GM10248 (cell line): Measurements from ENCODE around the gene FAM3A.

ENCODE experiments used
- CTCF ChIA-PET: fragments of 300-600 bp; sonication (Branson Sonifier 250); formaldehyde crosslinking; extraction: SDS; loops from one replicate; lab custom pipeline; 2021; ENCODE audit warnings: antibody characterized with exemption; lab: Yijun Ruan, JAX
- POLR2A ChIA-PET: fragments of 350-650 bp; sonication (Branson Sonifier 250); formaldehyde crosslinking; extraction: SDS; loops from one replicate; lab custom pipeline; 2020; ENCODE audit warnings: antibody characterized with exemption; lab: Yijun Ruan, JAX
- DNase-seq: peaks from one replicate; pipeline ENCODE4 v3.0.0; 2012; ENCODE audit errors: extremely low spot score
- TF ChIP-seq, protein P1 (sequence below): IDR thresholded peaks from 2 replicates; pipeline ENCODE4 v1.5.1; 2012; ENCODE audit warnings: mild to moderate bottlenecking, low read depth; ENCODE audit errors: extremely low read depth, missing control alignments, control extremely low read depth

The FAM3A gene

GRCh38 chrX:154517101-154517781 is 1.2 kb upstream of the FAM3A start:
- POLR2A ChIA-PET, result no interaction called here
- CTCF ChIA-PET, result interaction anchor here (0.7 to 2.2 kb wide), 4 partner anchors 10 to 144 kb away, joined by 3 to 9 read pairs (median 4); no protein-coding TSS in a partner anchor
- TF ChIP-seq, protein P1, sequence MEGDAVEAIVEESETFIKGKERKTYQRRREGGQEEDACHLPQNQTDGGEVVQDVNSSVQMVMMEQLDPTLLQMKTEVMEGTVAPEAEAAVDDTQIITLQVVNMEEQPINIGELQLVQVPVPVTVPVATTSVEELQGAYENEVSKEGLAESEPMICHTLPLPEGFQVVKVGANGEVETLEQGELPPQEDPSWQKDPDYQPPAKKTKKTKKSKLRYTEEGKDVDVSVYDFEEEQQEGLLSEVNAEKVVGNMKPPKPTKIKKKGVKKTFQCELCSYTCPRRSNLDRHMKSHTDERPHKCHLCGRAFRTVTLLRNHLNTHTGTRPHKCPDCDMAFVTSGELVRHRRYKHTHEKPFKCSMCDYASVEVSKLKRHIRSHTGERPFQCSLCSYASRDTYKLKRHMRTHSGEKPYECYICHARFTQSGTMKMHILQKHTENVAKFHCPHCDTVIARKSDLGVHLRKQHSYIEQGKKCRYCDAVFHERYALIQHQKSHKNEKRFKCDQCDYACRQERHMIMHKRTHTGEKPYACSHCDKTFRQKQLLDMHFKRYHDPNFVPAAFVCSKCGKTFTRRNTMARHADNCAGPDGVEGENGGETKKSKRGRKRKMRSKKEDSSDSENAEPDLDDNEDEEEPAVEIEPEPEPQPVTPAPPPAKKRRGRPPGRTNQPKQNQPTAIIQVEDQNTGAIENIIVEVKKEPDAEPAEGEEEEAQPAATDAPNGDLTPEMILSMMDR, result no peak
- DNase-seq, result no peak

DNA sequence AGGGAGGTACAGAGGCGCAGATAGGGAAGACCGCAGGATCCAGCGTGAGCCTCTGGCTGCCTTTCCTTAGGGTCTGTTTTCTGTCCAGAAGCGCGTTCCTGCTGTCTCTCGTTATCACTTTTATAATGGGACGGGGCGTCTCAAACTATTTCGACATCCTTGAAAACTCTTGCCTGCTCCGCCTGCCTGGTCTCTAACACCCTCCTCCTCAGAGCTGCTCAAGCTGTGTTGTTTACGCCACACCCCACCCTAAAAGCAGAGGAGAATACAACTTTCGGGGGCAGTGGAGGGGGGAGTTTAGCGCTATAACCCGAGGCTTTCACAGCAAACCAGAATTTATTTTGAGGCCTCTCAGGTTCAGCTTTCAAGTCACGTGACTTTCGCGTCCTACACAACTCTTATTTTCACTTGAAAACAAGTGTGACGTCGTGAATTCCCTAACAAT is 646 bp upstream of the FAM3A start:
- DNase-seq, result no peak
- CTCF ChIA-PET, result interaction anchor here (0.8 kb wide), 1 partner anchor 11 kb away, joined by 3 read pairs; no protein-coding TSS in a partner anchor
- POLR2A ChIA-PET, result interaction anchor here (0.7 kb wide), 1 partner anchor 205 kb away, joined by 4 read pairs; no protein-coding TSS in a partner anchor
- TF ChIP-seq, protein P1, result no peak

GRCh38 chrX:154515090-154515965 is 704 bp downstream of the FAM3A start:
- ChIA-PET CTCF (interaction anchor here (0.9 to 1.8 kb wide), 4 partner anchors 10 to 142 kb away, joined by 3 to 6 read pairs (median 4); partner anchors contain the start of gene SLC10A3), POLR2A (interaction anchor here (0.5 to 0.7 kb wide), 2 partner anchors 100 to 109 kb away, joined by 3 read pairs; no protein-coding TSS in a partner anchor)
- TF ChIP-seq, protein P1, result no peak
- no peak for DNase-seq

GRCh38 chrX:154513716-154514115 is 2.3 kb downstream of the FAM3A start:
- DNase-seq, result no peak
- TF ChIP-seq, protein P1, result no peak
- CTCF ChIA-PET, result interaction anchor here (1.7 to 1.8 kb wide), 2 partner anchors 13 to 140 kb away, joined by 4 to 6 read pairs; no protein-coding TSS in a partner anchor
- POLR2A ChIA-PET, result no interaction called here

DNA sequence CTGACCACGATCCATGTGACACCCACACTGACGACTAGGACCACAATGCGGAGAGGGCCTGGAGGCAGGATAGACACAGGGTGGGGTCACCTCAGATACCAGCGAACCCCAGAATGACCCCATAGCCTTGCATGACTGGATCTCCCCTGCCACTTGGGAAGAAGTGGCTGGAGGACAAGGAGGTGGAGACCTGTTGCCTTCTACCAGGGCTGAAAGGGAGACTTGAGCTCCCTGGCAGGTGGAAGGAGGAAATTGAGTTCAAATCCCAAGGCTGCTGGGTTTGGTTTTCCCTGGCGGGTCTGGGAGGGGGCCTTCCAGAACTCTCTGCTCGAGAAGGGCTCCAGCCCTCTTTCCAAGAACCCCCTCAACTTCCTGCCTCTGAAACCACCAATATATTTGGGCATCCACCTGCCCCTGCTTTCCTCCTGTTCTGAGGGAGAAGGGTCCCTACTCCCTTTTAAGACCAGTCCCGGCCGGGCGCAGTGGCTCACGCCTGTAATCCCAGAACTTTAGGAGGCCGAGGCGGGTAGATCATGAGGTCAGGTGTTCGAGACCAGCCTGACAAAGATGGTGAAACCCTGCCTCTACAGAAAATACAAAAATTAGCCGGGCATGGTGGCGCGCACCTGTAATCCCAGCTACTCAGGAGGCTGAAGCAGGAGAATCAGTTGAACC is 3.0 kb downstream of the FAM3A start:
- ChIA-PET POLR2A (no interaction called here), CTCF (no interaction called here)
- TF ChIP-seq, protein P1, result no peak
- no peak for DNase-seq

DNA sequence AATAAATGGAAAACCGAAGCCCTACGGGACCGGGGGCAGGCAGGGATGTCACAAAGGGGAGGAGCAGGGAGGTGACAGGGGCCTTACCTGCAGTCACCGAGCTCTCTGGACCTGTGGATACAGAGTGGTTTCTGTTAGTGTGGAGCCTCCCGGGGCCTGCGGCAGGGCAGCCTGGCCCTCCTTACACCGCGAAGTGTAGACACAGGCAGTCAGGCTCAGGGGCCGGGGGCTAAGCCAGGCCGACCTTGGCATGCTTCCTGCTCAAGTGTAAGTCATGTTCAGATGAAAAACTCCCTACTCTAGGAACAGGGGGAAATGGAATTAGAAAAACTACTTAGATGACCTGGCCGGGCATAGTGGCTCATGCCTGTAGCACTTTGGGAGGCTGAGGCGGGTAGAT is 4.3 kb downstream of the FAM3A start:
- TF ChIP-seq, protein P1, result no peak
- ChIA-PET POLR2A (no interaction called here), CTCF (no interaction called here)
- DNase-seq, result no peak
